WTC11 (cell line): ENCODE data around the gene CTDNEP1. TPM values are rescaled to one million over a fixed set of nuclear protein-coding genes. Genes with fewer than 3 reads are reported as not detected.

Experiments
- ATAC-seq: fragments of 200-7000 bp; cut with Tn5 transposase; 2 replicates; pipeline ENCODE4 v1.10.0; 2021; ENCODE audit warnings: mild to moderate bottlenecking, moderate library complexity
- CTCF ChIA-PET: fragments of 300-600 bp; sonication (Branson Sonifier 250); formaldehyde crosslinking; loops from one replicate; lab custom pipeline; 2021; ENCODE audit warnings: antibody characterized with exemption; lab: Charles Lee
- POLR2A ChIA-PET: fragments of 350-600 bp; sonication (Branson Sonifier 250); formaldehyde crosslinking; loops from one replicate; lab custom pipeline; 2021; ENCODE audit warnings: antibody characterized with exemption; lab: Charles Lee
- DNase-seq: peaks from one replicate; pipeline ENCODE4 v3.0.0; 2021; ENCODE audit warnings: low spot score
- H3K27ac Mint-ChIP-seq: 2 replicates; pipeline ENCODE4 v1.8.0; 2021; ENCODE audit warnings: mixed read lengths
- H3K27me3 Mint-ChIP-seq: 2 replicates; pipeline ENCODE4 v1.8.0; 2021; ENCODE audit warnings: low read depth, mild to moderate bottlenecking, moderate library complexity, mixed read lengths
- H3K36me3 Mint-ChIP-seq: 2 replicates; pipeline ENCODE4 v1.8.0; 2021; ENCODE audit warnings: mixed read lengths
- H3K4me1 Mint-ChIP-seq: 2 replicates; pipeline ENCODE4 v1.8.0; 2022; ENCODE audit warnings: mixed read lengths
- H3K4me3 Mint-ChIP-seq: 2 replicates; pipeline ENCODE4 v1.8.0; 2021; ENCODE audit warnings: mild to moderate bottlenecking, moderate library complexity, mixed read lengths
- H3K9me3 Mint-ChIP-seq: 2 replicates; pipeline ENCODE4 v1.8.0; 2021; ENCODE audit warnings: mixed read lengths
- CBFB ChIP-seq: sonication (generic); formaldehyde crosslinking; IDR thresholded peaks from 2 replicates; pipeline ENCODE4 v1.8.1; 2022; ENCODE audit warnings: mild to moderate bottlenecking, low read depth, missing genetic modification reagents
- FOXK1 ChIP-seq: sonication (generic); formaldehyde crosslinking; IDR thresholded peaks from 2 replicates; pipeline ENCODE4 v1.8.0; 2022; ENCODE audit warnings: mild to moderate bottlenecking, moderate library complexity, missing genetic modification reagents
- GRHL2 ChIP-seq: fragments of 250-450 bp; sonication (Bioruptor Pico); IDR thresholded peaks from 2 replicates; pipeline ENCODE4 v1.8.0; 2022; ENCODE audit warnings: mild to moderate bottlenecking, moderate library complexity; ENCODE audit not compliant: insufficient replicate concordance, severe bottlenecking
- HMGA2 ChIP-seq: fragments of 250-450 bp; sonication (Bioruptor Pico); IDR thresholded peaks from 2 replicates; pipeline ENCODE4 v1.4.0; 2021; ENCODE audit warnings: mild to moderate bottlenecking, moderate library complexity
- JAZF1 ChIP-seq: fragments of 250-450 bp; sonication (Bioruptor Pico); IDR thresholded peaks from 2 replicates; pipeline ENCODE4 v1.9.0; 2021; ENCODE audit warnings: moderate library complexity, mild to moderate bottlenecking, inconsistent platforms
- NFE2L1 ChIP-seq: sonication (generic); formaldehyde crosslinking; IDR thresholded peaks from 2 replicates; pipeline ENCODE4 v1.8.1; 2023; ENCODE audit warnings: missing genetic modification reagents
- RORB ChIP-seq: fragments of 250-450 bp; sonication (Bioruptor Pico); IDR thresholded peaks from 2 replicates; pipeline ENCODE4 v1.9.0; 2021; ENCODE audit warnings: mild to moderate bottlenecking
- TCF7 ChIP-seq: sonication (generic); formaldehyde crosslinking; IDR thresholded peaks from 2 replicates; pipeline ENCODE4 v1.8.0; 2022; ENCODE audit warnings: mild to moderate bottlenecking, low read depth, missing genetic modification reagents, moderate library complexity
- ZNF121 ChIP-seq: sonication (generic); formaldehyde crosslinking; IDR thresholded peaks from 2 replicates; pipeline ENCODE4 v1.8.0; 2023; ENCODE audit warnings: missing genetic modification reagents
- ZNF138 ChIP-seq: sonication (generic); formaldehyde crosslinking; conservative IDR thresholded peaks from 2 replicates; pipeline ENCODE4 v1.8.1; 2022; ENCODE audit warnings: mild to moderate bottlenecking, moderate library complexity, missing genetic modification reagents
- ZNF396 ChIP-seq: fragments of 250-450 bp; sonication (Bioruptor Pico); IDR thresholded peaks from 2 replicates; pipeline ENCODE4 v1.8.0; 2021; ENCODE audit warnings: mild to moderate bottlenecking, moderate library complexity, borderline replicate concordance
- ZNF416 ChIP-seq: fragments of 250-450 bp; sonication (Bioruptor Pico); IDR thresholded peaks from 2 replicates; pipeline ENCODE4 v1.9.0; 2021; ENCODE audit warnings: mild to moderate bottlenecking, inconsistent platforms
- ZNF671 ChIP-seq: fragments of 250-450 bp; sonication (Bioruptor Pico); IDR thresholded peaks from 2 replicates; pipeline ENCODE4 v1.8.0; 2021; ENCODE audit warnings: mild to moderate bottlenecking
- total RNA-seq: library from RNA; stranded (reverse); gene quantifications from 3 replicates; pipeline ENCODE4 v1.2.3, GENCODE V29; 2021
- TF ChIP-seq, protein P1 (sequence below): sonication (generic); formaldehyde crosslinking; conservative IDR thresholded peaks from 2 replicates; pipeline ENCODE4 v1.8.1; 2023; ENCODE audit warnings: mild to moderate bottlenecking, low read depth, missing genetic modification reagents, moderate library complexity
- TF ChIP-seq, protein P2 (sequence below): sonication (generic); formaldehyde crosslinking; IDR thresholded peaks from 2 replicates; pipeline ENCODE4 v1.8.1; 2023; ENCODE audit warnings: mild to moderate bottlenecking, missing genetic modification reagents, borderline replicate concordance
- TF ChIP-seq, protein P3 (sequence below): sonication (generic); formaldehyde crosslinking; IDR thresholded peaks from 2 replicates; pipeline ENCODE4 v1.8.1; 2022; ENCODE audit warnings: low read depth, missing genetic modification reagents, borderline replicate concordance
- TF ChIP-seq, protein P4 (sequence below): fragments of 250-450 bp; sonication (Bioruptor Pico); IDR thresholded peaks from 2 replicates; pipeline ENCODE4 v1.9.0; 2021; ENCODE audit warnings: mild to moderate bottlenecking
- TF ChIP-seq, protein P5 (sequence below): sonication (generic); formaldehyde crosslinking; IDR thresholded peaks from 2 replicates; pipeline ENCODE4 v1.8.0; 2023; ENCODE audit warnings: mild to moderate bottlenecking, missing genetic modification reagents

The CTDNEP1 gene
- total RNA-seq, 1 experiment from 2014 or later: 127 TPM

DNA sequence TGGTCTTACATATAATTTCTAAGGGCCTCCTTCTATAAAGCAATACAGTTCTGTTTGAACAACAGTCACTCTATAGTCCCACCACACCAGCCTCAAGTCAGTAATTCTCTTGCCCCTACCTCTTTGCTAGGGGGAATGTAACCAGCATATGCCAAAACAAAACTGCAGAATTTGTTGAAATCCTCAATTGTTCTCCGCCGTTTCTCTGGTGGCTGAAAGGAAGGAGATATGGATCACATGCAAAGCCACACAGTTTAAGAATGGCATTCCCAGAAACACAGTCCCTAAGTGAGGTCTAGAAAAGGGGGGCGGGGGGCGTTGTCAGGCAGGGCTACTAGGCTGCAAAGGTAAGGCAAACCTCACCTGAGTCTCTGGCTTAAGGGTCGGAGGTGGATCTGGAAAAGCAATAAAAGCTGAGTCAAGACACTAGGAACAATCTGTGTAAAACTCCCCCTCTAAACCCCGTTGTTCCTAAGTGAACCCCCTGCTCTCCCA lies 14.2 kb downstream of the CTDNEP1 start:
- H3K27ac Mint-ChIP-seq: peak overlapping the region; percentile 15
- H3K27me3 Mint-ChIP-seq: no peaks in the 10 kb centered on the region
- TF ChIP-seq CBFB (CRISPR knock-in tag) (no peak), ZNF121 (CRISPR knock-in tag) (no peak), ZNF416 (CRISPR knock-in tag) (no peak), FOXK1 (CRISPR knock-in tag) (no peak), TCF7 (no peak), HMGA2 (CRISPR knock-in tag) (no peak), ZNF138 (CRISPR knock-in tag) (no peak)
- TF ChIP-seq, protein P1, sequence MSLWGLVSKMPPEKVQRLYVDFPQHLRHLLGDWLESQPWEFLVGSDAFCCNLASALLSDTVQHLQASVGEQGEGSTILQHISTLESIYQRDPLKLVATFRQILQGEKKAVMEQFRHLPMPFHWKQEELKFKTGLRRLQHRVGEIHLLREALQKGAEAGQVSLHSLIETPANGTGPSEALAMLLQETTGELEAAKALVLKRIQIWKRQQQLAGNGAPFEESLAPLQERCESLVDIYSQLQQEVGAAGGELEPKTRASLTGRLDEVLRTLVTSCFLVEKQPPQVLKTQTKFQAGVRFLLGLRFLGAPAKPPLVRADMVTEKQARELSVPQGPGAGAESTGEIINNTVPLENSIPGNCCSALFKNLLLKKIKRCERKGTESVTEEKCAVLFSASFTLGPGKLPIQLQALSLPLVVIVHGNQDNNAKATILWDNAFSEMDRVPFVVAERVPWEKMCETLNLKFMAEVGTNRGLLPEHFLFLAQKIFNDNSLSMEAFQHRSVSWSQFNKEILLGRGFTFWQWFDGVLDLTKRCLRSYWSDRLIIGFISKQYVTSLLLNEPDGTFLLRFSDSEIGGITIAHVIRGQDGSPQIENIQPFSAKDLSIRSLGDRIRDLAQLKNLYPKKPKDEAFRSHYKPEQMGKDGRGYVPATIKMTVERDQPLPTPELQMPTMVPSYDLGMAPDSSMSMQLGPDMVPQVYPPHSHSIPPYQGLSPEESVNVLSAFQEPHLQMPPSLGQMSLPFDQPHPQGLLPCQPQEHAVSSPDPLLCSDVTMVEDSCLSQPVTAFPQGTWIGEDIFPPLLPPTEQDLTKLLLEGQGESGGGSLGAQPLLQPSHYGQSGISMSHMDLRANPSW (CRISPR knock-in tag): no peak
- TF ChIP-seq, protein P2, sequence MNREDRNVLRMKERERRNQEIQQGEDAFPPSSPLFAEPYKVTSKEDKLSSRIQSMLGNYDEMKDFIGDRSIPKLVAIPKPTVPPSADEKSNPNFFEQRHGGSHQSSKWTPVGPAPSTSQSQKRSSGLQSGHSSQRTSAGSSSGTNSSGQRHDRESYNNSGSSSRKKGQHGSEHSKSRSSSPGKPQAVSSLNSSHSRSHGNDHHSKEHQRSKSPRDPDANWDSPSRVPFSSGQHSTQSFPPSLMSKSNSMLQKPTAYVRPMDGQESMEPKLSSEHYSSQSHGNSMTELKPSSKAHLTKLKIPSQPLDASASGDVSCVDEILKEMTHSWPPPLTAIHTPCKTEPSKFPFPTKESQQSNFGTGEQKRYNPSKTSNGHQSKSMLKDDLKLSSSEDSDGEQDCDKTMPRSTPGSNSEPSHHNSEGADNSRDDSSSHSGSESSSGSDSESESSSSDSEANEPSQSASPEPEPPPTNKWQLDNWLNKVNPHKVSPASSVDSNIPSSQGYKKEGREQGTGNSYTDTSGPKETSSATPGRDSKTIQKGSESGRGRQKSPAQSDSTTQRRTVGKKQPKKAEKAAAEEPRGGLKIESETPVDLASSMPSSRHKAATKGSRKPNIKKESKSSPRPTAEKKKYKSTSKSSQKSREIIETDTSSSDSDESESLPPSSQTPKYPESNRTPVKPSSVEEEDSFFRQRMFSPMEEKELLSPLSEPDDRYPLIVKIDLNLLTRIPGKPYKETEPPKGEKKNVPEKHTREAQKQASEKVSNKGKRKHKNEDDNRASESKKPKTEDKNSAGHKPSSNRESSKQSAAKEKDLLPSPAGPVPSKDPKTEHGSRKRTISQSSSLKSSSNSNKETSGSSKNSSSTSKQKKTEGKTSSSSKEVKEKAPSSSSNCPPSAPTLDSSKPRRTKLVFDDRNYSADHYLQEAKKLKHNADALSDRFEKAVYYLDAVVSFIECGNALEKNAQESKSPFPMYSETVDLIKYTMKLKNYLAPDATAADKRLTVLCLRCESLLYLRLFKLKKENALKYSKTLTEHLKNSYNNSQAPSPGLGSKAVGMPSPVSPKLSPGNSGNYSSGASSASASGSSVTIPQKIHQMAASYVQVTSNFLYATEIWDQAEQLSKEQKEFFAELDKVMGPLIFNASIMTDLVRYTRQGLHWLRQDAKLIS (CRISPR knock-in tag): no peak
- TF ChIP-seq, protein P3, sequence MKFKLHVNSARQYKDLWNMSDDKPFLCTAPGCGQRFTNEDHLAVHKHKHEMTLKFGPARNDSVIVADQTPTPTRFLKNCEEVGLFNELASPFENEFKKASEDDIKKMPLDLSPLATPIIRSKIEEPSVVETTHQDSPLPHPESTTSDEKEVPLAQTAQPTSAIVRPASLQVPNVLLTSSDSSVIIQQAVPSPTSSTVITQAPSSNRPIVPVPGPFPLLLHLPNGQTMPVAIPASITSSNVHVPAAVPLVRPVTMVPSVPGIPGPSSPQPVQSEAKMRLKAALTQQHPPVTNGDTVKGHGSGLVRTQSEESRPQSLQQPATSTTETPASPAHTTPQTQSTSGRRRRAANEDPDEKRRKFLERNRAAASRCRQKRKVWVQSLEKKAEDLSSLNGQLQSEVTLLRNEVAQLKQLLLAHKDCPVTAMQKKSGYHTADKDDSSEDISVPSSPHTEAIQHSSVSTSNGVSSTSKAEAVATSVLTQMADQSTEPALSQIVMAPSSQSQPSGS: no peak
- ChIA-PET CTCF (interaction anchor here (2.0 to 6.0 kb wide), 3 partner anchors 17 to 43 kb away, joined by 10 to 36 read pairs (median 13); partner anchors contain the start of genes ACADVL and DLG4), POLR2A (interaction anchor here (0.5 to 0.6 kb wide), 2 partner anchors 99 to 167 kb away, joined by 3 to 4 read pairs; partner anchors contain the start of genes ACAP1 and TMEM256)
- DNase-seq (no peak), ATAC-seq (no peak)
- H3K9me3 Mint-ChIP-seq: no peaks in the 10 kb centered on the region
- peak overlapping the region; percentile 95 for H3K4me3 Mint-ChIP-seq
- peaks cover 29% of the 10 kb centered on the region for H3K36me3 Mint-ChIP-seq
- H3K4me1 Mint-ChIP-seq: peaks cover 44% of the 10 kb centered on the region

DNA sequence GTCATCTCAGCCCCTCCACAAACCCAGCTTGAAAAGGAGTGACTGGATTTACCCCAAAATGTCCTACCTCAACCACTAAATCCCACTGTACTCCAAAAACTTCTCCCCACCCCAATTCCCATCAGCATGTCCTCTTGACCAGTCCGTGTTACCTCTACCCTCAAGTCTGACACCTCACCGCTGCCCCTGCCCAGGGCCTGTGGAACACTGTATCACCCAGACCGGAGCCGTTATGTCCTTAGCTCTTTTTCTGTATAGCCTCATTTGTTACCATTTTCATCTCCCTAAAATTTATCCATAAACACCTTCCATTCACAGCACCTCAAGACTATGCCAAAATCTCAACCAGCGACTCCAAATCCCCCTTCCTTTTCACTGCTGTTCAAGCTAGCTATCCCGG lies 14.7 kb downstream of the CTDNEP1 start:
- ATAC-seq: no peak
- POLR2A ChIA-PET: no interaction called here
- H3K4me1 Mint-ChIP-seq: peaks cover 47% of the 10 kb centered on the region

More for the DNA sequence above, 14.7 kb downstream of the CTDNEP1 start:
- Mint-ChIP-seq H3K27me3 (no peaks in the 10 kb centered on the region), H3K4me3 (peak overlapping the region; percentile 95), H3K36me3 (peaks cover 29% of the 10 kb centered on the region), H3K27ac (peak overlapping the region; percentile 15), H3K9me3 (no peaks in the 10 kb centered on the region)
- no peak for DNase-seq
- TF ChIP-seq GRHL2 (no peak), ZNF671 (CRISPR knock-in tag) (no peak), NFE2L1 (CRISPR knock-in tag) (no peak), ZNF396 (CRISPR knock-in tag) (no peak), RORB (CRISPR knock-in tag) (no peak), JAZF1 (CRISPR knock-in tag) (no peak)
- TF ChIP-seq, protein P4, sequence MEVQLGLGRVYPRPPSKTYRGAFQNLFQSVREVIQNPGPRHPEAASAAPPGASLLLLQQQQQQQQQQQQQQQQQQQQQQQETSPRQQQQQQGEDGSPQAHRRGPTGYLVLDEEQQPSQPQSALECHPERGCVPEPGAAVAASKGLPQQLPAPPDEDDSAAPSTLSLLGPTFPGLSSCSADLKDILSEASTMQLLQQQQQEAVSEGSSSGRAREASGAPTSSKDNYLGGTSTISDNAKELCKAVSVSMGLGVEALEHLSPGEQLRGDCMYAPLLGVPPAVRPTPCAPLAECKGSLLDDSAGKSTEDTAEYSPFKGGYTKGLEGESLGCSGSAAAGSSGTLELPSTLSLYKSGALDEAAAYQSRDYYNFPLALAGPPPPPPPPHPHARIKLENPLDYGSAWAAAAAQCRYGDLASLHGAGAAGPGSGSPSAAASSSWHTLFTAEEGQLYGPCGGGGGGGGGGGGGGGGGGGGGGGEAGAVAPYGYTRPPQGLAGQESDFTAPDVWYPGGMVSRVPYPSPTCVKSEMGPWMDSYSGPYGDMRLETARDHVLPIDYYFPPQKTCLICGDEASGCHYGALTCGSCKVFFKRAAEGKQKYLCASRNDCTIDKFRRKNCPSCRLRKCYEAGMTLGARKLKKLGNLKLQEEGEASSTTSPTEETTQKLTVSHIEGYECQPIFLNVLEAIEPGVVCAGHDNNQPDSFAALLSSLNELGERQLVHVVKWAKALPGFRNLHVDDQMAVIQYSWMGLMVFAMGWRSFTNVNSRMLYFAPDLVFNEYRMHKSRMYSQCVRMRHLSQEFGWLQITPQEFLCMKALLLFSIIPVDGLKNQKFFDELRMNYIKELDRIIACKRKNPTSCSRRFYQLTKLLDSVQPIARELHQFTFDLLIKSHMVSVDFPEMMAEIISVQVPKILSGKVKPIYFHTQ (CRISPR knock-in tag): no peak
- TF ChIP-seq, protein P5, sequence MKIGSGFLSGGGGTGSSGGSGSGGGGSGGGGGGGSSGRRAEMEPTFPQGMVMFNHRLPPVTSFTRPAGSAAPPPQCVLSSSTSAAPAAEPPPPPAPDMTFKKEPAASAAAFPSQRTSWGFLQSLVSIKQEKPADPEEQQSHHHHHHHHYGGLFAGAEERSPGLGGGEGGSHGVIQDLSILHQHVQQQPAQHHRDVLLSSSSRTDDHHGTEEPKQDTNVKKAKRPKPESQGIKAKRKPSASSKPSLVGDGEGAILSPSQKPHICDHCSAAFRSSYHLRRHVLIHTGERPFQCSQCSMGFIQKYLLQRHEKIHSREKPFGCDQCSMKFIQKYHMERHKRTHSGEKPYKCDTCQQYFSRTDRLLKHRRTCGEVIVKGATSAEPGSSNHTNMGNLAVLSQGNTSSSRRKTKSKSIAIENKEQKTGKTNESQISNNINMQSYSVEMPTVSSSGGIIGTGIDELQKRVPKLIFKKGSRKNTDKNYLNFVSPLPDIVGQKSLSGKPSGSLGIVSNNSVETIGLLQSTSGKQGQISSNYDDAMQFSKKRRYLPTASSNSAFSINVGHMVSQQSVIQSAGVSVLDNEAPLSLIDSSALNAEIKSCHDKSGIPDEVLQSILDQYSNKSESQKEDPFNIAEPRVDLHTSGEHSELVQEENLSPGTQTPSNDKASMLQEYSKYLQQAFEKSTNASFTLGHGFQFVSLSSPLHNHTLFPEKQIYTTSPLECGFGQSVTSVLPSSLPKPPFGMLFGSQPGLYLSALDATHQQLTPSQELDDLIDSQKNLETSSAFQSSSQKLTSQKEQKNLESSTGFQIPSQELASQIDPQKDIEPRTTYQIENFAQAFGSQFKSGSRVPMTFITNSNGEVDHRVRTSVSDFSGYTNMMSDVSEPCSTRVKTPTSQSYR: no peak
- CTCF ChIA-PET: interaction anchor here (6.0 kb wide), 1 partner anchor 16 kb away, joined by 36 read pairs; the partner anchor contains the start of genes ACADVL and DLG4
